GM18519 (cell line): Measurements from ENCODE around the gene PLEKHG4B.
"Not testable (repeated sequence)": the region's sequence is repeated elsewhere in the genome, so short reads cannot be mapped to it uniquely, and the experiment has no call there.

Experiments
- ATAC-seq: cut with Tn5 transposase; IDR thresholded peaks from one replicate; pipeline ENCODE4 v1.9.1; 2021; ENCODE audit warnings: mild to moderate bottlenecking, moderate library complexity; ENCODE audit not compliant: unreplicated experiment, low FRiP score

PLEKHG4B gene

DNA sequence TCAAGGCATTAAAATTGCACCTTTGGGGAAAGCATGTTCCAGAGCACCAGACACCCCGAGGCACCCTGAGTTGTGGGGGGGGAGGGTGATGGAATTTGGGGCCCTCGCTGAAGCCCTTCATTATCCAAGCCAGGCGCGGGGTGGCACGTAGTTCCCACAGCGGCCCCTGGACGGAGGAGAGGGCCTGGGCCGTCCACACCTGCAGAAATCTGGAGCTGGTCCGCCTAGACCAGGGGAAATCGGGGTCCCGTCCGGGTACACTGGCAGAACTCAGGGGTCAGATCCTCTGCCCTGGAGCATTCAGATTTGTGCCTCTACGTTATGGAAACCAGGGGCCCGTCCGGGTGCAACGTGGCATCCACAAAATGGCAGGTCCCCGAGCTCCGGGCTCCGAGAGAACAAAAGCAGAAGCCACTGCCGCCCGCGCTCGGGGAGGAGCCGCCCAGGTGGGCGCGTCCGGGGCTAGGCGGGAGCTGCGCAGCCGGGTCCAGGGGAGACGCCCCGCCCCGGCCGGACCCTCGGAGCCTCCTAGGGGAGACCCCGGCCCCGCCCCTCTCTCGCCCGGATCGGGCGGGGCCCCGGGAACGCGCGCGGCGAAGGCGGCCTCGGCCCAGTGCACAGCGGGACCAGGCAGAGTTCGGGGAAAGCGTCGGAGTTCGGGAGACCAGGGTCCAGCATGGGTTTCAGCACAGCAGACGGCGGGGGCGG lies at the start of gene PLEKHG4B:
PLEKHG4B (plus strand) TSS at position 613 of the 708 bp plus-strand sequence; CDS start at position 677, 64 bp downstream.
- ATAC-seq: no peak

- no peak for ATAC-seq
Observed at GRCh38 chr5:42250-42649, 49.7 kb upstream of the PLEKHG4B start.

- no peak for ATAC-seq
Observed at GRCh38 chr5:48192-48591, 43.8 kb upstream of the PLEKHG4B start.

- ATAC-seq: not testable (repeated sequence)
Observed at GRCh38 chr5:49530-49929, 42.4 kb upstream of the PLEKHG4B start.

DNA sequence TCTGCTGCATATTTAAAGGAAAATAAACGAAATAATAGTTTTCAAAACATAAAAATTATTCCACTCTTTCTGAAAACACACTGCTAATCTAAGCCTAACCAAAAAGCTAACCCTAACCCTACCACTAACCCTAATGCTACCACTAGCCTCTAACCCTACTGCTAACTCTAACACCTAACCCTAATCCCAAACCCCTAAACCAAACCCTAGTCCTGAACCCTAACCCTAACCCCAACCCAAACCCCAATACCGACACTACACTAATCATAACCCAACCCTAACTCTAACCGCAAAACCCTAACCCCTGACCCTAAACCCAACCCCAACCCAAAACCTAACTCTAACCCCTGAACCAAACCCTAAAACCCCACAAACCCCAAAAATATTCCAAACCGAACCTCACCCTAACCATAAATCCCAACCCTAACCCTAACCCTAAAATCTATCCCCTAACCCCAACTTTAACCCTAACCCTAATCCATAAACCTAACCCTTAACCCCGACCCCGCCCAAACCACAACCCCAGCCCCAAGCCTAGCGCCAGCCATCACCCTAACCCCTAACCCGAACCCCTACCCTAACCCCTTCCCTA lies 41.9 kb upstream of the PLEKHG4B start:
- no peak for ATAC-seq

- no peak for ATAC-seq
Observed at GRCh38 chr5:50724-51499, 41.1 kb upstream of the PLEKHG4B start.

DNA sequence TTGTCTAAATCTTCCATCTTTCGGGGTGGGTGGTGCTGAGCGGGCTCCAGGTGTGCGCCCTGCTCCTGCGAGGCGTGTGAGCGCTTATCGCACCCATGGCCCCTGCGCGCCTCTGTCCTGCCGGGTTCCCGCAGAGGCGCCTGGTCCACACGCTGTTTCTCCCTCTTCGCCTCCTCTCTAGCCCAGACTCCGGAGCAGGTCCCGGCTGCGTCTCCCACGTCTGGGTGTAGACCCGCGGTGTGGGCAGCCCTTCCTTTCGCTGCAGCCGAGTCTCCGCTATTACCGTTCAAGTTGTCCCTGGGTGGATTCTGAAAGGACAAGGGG lies 40.5 kb upstream of the PLEKHG4B start:
- ATAC-seq: no peak

DNA sequence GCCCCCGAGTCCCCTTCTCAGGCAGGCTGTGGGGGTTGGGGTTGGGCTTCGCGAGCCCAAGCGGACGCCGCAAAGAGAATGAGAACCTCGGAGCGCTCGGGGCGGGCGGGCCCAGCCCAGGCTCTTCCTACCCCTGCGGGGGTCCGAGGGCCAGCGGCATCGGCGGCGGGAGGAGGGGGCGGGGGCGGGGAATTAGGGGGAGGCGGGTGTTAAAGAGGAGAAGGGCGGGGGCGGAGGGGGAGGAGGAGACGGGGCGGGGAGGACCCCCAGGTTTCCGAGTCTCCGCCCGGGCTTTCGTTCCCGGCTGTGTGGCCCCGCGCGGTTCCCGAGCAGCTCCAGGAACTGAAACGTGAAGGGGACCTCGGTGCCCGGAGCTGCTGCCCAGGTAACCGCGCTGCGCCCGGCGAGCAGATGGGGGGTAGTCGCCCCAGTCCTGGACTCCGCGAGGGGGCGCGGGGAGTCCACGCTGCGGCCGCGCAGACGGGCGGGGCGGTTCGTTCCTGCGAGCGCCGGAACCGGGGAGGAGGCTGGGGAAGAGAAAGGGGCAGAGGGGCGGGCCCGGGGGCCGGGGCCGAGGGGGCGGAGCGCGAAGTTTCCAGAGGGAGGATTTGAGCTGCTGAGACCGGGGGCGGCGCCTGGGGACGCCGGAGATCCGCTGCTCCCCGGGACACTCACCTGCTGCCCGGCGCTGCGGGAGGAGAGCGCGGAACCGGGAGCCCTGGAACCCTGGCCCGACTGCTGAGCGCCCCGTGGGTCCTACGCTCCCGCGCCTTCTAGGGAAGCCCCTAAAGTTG lies 38.4 kb upstream of the PLEKHG4B start:
- ATAC-seq: no peak

DNA sequence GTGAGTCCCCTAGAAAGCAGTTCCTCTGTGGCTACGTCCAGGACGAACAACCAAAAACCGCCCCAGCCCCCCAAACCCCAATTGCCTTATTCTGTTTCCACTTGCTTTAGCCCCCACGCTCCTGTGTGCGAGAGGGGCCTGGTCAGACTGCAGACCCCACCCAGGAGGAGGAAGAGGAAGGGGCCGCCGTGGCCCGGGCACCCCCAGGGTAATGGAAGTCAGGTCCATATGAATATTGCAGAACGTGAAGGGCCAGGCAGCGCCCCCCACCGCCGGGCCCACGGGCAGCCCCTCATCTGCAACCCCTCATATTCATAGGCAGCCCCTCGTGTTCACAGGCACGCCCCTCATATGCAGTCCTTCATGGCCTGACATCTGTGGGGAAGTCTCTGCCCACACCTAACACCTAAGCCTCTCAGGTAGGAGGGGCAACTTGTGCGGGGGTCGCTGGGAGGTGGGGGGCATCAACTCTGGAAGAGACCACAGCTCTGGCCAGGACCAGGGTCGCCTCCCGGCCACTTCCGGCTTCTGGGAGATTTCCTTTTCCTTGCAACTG lies 37.7 kb upstream of the PLEKHG4B start:
- no peak for ATAC-seq

DNA sequence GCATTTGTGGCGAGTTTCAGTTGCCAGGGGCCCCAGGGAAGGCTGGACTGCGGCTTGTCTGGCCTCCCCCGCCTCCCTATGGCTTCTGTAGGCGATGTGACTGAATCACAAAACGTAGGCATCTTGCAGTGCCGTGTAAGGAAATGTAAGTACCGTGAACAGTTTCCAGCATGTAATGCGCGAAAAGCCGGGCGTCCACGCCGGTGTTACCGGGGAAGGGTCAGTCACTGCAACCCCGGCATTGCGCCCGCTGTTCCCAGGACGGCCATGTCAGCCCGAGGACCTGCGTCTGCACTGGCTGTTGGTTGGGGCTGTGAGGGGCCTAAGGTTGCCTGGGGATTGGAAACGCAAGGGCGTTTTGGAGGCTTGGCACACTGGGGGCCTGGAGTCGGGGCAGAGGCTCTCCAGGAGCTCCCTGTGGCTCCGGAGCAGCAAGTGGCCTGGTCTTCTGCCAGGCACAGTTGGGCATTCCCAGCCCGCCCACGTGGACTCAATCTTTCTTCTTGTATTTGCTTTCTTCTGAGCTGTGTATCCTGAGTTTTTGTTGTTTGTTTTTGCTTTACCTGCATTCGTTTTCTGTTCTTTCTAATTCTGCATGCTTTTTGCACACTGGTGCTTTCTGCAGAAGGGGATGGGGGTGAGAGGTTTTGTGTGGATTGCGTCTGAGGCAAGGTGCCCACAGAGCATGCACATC lies 36.9 kb upstream of the PLEKHG4B start:
- no peak for ATAC-seq

DNA sequence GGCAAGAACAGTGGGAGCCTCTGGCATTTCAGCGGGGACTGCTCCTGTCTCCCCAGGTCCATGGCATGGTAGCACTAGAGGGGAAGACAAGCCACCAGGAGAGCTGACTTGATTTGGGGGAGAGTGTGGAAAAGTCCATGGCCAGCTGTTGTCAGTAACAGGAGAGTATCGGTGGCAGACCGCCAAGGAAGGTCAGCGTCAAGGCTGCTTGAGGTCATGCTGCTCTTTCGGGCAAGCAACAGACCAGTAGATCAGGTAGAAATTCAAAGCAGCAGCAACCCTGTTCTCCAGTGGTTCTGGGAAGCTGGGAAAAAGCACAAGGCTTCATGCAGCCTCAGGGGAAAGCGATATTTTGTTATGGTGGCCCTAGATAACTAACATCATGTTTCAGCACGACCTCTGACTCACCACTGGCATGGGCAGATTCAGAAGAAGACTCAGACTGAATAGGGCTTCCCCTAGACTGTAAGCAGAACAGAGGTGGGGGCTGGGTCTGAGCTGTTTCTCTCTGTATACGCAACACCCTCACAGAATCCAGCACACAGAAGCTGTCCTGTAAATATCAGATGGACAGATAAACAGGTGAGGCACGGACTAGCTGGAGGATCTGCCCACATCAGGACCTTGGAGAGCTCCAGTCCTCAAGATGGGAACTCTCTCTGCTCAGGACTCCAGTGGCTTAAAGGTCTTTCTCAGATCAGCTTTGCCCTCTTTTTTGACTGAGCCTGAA lies 35.2 kb upstream of the PLEKHG4B start:
- no peak for ATAC-seq

DNA sequence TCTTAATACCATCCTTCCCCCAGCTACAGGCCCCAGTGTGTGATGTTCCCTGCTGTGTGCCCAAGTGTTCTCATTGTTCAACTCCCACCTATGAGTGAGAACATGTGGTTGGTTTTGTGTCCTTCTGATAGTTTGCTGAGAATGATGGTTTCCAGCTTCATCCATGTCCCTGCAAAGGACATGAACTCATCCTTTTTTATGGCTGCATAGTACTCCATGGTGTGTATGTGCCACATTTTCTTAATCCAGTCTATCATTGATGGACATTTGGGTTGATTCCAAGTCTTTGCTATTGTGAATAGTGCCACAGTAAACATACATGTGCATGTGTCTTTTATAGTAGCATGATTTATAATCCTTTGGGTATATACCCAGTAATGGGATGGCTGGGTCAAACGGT lies 31.7 kb upstream of the PLEKHG4B start:
- ATAC-seq: not testable (repeated sequence)

DNA sequence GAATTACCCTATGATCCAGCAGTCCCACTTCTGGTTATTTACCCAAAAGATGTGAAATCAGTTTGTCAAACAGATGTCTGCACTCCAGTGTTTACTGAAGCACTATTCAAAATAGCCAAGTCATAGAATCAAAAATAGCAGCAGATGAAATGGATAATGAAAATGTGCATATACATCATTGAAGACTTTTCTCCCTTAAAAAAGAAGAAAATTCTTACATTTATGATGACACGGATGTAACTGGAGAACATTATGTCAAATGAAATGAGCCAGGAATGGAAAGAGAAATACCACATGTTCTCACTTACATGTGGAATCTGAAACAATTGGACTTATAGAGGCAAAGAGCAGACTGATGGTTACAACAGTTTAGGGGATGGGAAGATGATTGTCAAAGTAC lies 21.5 kb upstream of the PLEKHG4B start:
- no peak for ATAC-seq

- not testable (repeated sequence) for ATAC-seq
Observed at GRCh38 chr5:72316-73180, 19.4 kb upstream of the PLEKHG4B start.

- not testable (repeated sequence) for ATAC-seq
Observed at GRCh38 chr5:73181-73447, 18.9 kb upstream of the PLEKHG4B start.

DNA sequence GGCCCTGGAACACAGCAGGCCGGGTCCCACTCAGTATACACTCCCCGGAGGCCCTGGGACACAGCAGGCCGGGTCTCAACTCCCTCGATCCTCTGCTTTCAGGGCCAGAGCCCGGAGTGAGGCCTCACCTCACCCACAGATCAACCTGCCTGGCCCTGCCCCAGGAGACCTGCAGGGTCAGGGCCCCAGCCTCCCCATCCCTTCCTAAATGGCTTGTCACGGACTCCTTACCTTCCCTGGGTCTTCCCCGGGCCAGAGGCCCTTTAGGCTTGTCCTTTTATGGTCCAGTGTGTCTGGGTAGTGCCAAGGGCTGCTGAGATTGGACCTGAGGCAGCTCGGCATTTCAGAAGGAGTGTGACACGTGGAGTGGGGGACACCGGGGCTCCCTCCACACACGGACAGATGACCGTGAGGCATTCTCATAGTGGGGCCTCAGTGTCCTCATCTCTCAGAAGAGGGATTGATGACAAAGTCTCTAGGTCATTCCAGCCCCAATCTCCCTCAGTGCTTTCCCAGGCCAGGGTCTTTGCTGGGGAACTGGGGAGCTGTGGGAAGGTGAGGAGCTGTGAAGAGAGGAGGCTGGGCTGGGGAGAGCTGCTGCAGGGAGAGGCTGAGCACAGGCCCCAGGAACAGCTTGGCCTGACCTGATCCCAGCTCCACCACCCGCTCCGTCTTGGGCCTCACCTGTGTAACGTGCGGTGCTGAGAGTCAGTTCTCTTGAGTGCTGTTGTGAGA lies 18.0 kb upstream of the PLEKHG4B start:
- no peak for ATAC-seq

GRCh38 chr5:74503-75109 lies 17.4 kb upstream of the PLEKHG4B start:
- ATAC-seq: no peak
